Daoy (cell line): ENCODE data around the gene ARID1B. TPM values are rescaled to one million over a fixed set of nuclear protein-coding genes. Genes with fewer than 3 reads are reported as not detected.

Experiments used
- DNase-seq: peaks from one replicate; pipeline ENCODE4 v3.0.0-alpha.2; 2015; ENCODE audit warnings: low read depth
- total RNA-seq: library from RNA; depleted of rRNA; stranded (reverse); fragments of >200 nt; shearing (Covaris generic); gene quantifications from 2 replicates; pipeline ENCODE4 v1.2.3, GENCODE V29; 2014

ARID1B gene
- total RNA-seq, 1 experiment from 2014 or later: 16.3 TPM

DNA sequence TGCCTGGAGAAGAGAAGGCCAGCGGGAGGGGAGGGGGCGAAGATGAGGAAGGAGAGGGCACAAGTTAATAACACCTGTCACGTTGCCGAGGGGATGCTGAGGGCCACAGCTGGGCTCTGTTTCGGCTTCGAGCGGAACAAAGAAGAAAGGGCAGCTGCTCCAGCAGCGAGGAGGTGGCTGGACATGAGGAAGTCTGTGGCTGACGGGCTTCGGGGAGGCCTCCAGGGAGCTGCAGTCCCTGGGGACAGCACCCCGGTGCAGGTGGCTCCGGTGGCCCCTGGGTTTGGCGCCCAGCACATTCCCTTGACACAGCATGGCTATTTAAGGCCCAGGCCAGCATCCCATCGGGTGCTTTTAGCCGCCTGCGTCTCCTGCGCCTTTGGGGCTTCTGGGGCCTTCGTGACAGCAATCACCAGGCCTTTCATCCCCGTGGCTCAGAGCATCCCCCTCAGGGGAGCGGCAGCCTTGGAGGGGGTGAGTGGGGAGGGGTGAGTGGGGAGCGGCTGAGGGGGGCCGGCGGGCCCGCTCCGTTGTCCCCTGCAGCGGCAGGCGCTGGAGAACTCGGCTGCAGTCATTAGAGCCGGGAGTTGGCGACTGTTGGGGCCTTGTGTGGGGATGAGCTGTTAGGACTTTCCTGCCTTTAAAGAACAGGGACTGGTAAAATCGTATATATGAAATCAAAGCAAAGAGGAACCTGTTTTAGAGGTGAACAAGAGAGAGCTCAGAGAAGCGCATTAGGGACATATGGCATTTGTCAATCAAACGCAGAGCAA, 447.2 kb downstream of the ARID1B start:
- DNase-seq: no peak

DNA sequence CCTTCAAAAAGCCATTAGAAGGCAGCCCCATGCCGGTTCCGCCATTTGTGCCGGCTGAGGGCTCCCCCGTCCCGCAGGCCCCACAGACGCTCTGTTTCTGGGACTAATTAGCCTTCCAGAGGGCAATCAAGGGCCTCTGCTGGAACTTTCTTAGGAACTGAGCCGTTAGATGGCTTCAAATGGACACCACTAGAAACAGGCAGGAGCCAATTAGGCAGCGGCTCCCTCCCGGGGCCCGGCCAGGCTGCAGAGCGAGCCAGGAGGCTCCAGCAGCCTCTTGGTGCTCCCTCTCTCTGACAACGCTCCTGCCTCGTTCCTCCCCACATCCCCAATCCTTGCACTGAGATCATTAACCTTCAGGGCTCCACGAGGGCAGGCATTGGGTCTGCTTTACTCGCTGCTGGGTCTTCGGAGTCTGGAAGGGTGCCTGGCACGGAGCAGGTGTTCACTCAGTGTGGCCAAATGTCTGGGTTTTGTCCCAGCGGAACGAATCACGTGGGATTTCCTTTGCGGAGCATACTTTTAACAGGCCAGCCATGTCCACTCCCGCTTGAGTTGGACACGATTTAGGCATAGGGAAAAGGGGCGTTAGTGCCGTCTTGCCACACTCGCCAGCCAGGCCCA, 447.9 kb downstream of the ARID1B start:
- DNase-seq: no peak

DNA sequence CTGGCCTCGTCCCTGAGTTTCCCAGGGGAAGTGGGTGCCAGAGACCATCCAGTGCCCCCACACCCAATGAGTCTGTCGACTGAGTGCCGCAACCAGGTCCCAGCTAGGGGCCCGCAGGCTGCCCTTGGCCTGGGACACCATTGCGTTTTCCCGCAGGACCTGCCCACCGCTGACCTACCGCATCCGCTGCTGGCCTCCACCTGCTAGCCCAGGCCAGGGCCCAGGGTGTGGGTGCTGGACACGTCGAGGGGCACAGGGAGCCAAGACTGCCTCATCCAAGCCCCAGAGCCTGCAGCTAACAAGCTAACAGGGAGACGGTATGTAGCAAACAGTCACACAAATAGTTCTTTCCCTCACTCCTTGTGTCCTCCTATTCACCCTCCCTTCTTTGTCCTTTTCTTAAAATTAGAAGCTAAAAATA, 448.4 kb downstream of the ARID1B start:
- no peak for DNase-seq

DNA sequence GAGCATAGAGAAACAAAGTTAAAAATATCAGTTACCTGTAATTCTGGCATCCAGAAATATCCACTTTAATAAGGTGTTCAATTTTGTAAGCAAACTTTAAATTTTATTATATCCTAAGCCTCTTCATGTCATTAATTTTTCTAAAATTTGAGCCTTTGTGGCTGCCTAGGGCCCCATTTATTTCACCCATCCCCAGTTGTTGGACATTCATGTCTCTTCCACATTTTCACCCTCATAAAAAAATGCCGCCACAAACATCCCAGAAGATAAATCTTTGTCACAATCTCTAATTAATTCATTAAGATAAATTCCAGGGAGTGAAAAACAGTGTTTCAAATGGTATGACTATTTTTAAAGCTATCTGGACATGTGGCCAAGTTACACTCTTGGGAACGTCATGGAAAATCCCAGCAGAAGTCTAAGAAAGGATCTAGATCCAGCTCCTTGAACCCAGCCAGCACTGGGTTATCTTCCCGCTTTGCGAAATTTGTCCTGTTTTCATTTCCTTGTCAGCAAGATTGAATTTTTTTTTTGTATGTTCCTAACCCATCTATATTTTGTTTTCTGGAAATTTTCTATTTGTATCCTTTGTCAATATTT, 448.9 kb downstream of the ARID1B start:
- no peak for DNase-seq

DNA sequence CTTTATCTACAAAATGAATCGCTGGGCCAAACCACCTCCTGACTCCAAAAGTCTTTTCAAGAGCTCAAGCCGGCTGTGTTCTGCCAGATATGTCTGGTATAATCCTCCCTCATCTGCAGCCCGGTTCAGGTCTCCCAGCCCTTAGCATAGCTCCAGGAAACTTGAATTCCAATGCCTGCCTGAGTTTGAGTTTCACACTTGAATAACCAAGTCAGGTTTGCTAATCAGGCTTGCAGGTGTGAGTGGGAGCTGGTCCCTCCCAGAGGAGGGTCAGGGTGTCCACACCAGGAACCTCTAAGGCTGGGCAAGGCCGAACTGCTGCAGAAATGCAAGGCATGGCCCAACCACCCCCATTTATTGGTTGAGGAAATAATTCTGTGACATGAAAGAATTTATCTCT, 449.6 kb downstream of the ARID1B start:
- DNase-seq: no peak

DNA sequence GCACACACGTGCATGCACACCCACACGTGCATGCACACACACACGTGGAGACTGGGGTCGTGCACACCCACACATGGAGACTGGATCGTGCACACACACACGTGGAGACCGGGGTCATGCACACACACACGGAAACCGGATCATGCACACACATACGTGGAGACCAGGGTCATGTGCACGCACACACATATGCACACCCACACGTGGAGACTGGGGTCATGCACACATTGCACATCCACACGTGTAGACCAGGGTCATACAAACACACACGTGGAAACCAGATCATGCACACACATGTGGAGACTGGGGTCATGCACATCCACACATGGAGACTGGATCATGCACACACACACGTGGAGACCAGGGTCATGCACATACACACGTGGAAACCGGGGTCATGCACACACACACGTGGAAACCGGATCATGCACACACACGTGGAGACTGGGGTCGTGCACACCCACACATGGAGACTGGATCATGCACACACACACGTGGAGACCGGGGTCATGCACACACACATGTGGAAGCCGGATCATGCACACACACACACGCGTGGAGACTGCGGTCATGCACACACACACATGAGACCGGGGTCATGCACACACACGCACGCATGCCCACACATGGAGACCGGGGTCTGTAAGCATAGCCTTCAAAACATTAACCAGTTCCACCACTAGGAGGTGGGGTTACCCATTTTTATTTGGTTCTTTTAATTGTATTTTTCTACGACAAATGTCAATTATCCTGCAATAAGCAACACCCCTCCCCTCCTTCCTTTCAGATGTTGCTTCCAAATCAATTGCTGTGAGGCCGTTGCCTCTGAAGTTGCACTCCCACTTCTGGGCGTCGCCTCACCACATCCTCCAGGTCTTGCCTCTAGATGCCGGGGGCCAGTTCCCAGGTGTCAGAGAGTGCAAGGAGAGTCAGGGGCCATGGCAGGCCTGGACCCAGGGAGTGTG, 450.3 kb downstream of the ARID1B start:
- no peak for DNase-seq

DNA sequence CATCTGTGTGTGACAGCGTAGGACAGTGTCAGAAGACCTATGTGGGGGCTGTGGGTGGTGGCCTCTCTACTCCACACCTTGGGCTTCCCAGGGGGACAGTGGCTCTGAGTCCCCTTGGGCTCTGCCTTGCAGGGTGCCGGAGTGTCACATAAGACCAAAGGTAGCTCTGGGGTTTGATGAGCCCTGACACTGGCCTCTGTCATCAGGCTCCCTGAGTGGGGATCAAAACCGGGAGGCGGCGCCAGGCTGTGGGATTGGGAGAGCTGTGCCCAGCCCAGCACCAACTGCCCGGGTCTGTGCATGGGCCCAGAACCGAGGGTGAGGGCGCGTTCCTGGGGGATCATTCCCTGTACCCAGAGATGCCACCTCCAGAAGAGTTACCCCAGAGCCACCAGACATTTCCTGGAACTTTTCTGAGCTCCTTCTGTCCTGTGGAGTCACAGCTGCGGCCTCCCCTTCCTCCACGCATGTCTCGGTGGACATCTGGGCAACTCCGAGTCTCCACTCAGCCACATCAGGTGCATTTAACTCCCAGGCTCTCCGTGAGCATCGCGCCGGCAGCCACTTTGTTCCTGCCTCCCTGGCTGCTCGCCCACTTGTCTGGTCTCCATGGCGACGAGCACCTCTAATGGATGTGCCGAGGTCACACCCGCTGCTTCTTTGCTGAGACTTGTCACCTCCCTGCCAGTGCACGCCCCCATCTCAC, 451.4 kb downstream of the ARID1B start:
- no peak for DNase-seq

DNA sequence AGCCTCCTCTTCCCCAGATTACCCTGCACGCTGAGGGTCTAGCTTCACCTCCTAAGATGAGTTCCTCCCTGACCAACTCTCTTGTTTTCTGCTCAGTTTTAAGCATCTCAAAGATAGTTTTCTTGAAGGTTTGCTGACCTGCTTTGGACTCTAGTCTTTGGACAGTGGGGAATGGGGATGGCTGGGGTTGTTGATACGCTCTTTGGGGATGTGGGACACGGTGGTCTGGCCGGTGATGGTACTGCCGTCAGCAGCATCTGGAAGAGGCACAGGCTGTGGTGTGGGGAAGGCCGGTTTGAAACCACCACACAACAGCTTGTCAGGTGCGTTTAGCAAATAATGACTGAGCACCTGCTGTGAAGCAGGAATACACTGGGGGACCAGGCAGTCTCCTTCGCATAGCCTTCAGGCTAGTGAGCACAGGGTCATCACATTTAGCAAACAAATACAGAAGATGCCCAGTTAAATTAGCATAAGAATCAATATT, 452.0 kb downstream of the ARID1B start:
- DNase-seq: no peak

DNA sequence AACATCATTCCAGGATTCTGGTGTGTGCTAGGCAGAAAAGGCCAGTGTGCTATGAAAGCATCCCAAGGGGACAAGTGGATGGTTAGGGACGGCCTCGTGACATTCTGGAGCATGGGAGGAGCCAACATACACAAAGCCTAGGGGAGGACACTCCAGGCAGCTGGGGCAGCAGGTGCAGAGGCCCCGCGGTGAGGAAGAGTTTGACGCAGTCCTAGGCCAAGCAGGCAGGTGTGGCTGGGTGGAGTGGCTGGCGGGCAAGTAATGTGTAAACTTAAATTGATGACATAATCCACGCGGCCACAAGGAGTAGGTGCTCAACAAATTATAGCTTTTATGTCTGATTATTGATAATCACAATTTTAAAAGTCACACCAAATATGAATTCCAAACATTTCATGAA, 452.5 kb downstream of the ARID1B start:
- DNase-seq: no peak

DNA sequence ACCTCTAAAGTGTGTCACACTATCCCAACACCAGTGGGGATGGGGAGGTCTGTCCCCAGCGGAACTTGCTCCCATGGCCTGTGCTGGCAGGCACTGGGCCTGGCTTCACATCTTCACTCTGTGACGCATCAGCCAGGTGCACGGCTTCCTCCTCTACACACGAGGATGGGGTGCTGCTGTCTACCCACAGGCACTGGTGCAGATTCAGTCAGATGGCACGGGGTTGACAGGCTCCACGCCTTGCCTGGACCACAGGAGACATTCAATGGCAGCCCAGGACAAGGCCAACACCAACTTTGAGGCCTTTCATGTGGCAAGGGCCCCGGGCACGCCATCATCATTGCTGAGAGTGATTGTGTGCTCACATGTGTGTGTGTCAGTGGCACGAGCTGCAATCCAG, 453.7 kb downstream of the ARID1B start:
- no peak for DNase-seq

DNA sequence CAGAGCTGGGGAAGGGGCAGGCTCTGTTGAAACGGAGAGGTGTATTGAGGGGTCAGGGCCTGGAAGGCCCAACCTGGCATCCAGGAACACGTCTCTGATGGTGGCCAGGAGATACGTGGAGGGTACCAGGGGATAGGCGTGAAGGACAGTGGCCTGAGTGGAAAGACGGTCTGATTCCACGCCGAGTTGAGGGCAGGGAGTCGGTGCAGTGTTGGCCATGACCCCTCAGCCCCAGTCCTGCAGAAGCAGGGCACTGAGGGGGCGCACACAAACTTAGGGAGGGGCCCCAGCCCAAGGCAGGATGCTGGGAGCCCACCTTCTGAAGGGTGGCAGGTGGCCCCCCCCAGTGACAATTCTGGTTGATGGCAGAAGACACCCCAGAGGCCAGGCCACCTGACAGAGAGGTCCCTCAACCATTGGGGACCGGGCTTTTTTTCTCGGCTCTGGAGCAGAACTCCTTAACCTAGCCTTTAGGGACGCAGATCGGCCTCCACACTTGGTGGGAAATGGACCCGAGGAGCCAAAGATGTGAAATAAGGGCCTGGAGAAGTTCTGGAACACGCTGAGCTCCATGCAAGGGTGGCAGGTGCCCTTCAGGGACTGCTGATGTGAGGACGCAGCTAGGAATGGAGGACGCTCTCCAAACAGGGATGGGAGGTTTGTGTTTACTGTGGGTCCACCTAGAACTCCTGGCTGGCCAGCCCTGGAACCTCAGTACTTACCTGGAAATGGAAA, 455.1 kb downstream of the ARID1B start:
- DNase-seq: no peak

DNA sequence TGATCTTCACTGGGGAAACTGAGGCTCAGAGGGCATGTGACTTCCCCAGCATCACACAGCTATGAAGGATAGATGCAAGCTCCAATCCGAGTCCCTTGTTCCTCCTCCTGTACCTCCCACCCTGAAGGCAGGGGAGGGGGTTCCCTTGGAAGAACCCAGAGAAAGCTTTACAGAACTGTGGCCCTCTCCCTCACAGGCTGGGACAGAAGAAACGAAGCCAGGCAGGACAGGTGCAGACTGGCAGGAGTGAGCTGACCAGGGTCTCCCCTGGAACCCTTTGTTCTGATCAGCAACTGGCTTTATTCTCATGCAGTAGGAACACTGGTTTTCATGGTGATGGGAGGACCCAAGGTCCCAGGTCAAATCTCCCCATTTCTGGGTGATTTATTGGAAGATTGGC, 456.0 kb downstream of the ARID1B start:
- no peak for DNase-seq

DNA sequence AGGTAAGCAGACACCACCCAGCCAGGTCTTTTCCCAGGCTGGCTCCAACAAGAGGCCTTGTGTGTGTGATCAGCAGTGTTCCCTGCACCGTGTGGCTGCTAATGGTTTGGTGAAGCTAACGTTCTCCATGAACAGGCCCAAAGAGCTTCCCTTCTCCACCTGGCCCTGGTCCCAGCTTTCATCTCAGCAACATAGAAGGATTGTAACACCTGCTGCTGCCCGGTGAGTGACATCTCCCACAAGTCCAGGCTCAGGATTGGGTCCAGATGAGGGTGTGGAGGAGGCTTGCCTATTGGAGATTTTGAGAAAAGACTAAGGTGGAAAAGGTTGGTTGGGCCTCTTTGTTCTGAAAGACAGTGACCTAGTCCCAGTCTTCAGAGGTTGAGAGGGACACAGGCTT, 456.5 kb downstream of the ARID1B start:
- no peak for DNase-seq

DNA sequence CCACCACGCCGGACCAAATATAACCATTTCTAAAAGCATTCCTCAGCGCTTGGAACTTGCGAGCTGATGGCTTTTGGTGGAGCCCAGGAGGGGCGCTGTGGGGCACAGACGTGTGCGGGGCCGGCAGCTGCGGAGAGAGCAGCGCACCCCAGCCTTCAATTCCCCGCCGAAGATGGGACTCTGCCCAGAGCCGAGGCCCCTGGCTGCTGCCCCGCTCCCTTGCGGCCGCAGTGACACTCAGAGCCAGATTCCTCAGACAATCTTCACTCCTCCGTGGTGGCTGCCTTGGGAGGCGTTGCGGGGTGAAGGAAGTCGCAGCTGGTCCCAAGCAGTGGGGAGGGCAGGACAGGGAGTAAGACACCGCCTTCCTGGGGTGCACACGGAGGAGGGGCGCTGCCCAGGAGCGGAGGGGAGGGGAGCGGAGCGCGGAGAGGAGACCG, 458.4 kb downstream of the ARID1B start:
- peak; percentile 80 for DNase-seq

DNA sequence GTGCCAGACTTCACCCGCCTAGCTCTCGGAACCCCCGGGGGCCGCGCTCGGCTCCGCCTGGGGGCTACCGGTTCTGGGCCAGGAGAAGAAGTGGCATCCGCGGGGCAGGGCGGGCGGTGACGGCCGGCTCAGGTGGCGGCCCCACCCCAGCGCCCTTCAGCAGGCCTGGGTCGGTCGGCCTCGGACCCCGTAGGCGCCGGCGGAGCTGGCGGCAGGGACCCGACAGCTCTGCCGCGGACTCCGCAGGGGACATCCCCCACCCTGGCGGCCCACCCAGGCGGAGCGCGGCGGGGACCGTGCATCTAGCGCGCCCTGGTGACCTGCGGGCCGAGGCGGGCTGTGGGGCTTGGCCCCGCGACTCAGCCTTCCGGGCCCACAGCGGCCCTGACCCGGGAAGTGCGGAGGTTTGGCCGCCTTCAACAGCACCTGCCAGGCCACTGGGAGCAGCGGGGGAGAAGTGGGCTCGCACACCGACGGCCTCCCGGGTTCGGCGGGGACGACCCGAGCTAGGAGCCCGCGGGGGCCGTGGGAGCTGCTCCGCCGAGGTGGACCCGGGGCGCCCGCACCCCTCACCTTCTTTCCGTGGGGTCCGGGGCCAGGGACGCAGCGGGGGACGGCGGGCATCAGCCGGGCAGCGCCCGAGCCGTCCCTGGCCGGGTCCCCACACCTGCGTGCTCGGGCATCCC, 459.0 kb downstream of the ARID1B start:
- no peak for DNase-seq

DNA sequence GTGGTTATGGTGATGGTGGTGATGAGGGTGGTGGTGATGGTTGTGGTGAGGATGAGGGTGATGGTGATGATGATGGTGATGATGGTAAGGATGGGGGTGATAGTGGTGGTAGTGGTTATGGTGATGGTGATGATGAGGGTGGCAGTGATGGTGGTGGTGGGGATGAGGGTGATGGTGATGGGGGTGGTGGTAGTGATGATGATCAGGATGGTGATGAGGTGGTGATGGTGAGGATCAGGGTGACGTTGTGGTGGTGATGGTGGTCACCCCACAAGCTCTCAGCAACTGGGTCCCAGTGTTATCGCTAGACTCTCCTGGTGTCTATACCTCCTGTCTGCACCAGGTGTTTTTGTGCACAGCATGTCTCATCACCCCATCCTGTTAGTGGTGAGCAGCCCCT, 461.2 kb downstream of the ARID1B start:
- no peak for DNase-seq

DNA sequence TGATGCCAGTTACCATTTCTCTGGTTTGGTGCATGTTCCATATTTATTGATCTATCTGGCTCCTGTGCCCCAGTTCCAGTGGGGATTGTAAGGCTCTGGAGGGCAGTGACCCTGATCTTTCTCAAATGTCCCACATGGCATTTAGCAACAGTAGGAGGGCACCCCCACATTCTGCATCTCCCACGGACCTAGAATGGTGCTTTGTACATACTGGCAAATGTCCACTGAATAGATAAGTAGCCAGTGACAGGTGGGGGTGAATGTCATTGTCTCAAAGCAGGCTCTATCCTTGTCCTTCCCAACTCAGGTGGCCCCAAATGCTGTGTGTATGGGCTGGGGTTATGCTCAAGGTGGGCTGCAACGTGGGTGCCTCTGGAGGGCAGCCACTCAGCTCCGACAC, 462.0 kb downstream of the ARID1B start:
- DNase-seq: no peak

DNA sequence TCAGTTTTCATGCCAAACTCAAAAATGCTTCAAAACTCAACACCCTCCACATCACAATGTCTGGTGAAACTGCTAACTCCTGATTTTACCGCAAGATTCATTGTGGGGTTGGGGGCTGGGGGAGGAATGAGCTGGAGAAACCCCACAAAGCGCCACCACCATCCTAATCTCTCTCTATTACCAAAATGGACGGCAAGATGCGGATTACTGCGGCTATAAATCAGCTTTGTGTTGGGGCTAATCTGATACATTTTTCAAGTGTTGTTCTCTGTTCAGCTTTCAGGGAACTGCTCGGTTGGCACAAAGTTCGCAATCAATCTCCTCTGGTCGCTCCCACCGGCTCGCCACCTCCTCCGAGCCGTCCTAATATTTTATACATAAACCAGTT, 462.5 kb downstream of the ARID1B start:
- DNase-seq: no peak

DNA sequence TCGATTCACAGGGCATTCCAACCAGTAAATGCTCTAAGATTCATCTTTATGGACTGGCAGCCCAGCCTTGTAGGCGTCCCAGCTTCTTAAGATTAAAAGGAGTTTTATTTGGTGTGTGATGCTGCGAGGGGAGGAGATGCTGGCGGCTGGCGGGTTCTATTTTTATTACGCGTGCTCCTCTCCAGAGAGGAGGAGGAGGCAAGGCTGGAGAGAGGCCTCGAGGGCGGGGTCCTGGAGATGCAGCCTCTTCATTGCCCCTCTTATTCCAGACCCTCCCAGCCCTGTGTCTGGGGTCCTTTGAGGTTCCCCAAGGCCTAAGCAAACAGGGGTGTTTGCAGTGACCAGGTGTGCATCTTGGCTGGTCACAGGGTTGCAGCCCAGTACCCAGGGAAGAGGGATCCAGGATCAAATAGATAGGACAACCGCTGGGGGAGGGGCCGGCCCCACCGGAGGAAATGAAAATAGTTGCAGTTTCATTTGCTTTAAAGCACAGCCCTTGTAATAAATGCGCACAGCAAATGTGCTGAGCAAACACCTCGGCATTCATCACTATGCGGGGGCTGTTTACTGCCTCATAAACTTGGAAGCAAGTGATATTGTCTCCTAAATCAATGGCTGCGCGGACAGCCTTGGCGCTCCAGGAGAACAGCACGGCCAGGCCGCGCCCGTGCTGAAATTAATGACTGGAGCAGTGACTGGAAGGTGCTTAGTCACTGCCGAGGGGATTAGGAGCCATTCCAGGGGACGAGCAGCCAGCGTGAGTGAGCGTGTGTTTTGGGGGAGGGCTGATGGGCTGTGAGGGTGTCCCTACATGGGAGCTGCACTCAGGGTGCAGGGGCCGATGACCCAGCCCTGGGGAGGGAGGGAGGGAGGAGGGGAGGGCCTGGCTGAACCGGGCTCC, 463.1 kb downstream of the ARID1B start:
- peak; percentile 77 for DNase-seq
